Mucosa of gallbladder (tissue), 1 donor: ENCODE measurements around the gene RBM27. TPM values are rescaled to one million over a fixed set of nuclear protein-coding genes. Genes with fewer than 3 reads are reported as not detected.
A peak's percentile ranks its signal among the peaks of the same experiment; 100 is the strongest.
"Not testable (repeated sequence)": the region's sequence is repeated elsewhere in the genome, so short reads cannot be mapped to it uniquely, and the experiment has no call there.

Source experiments
- DNase-seq: peaks from one replicate; pipeline ENCODE4 v3.0.0-alpha.2; 2020; ENCODE audit warnings: low spot score
- total RNA-seq: library from RNA; stranded (reverse); gene quantifications from one replicate; pipeline ENCODE4 v1.2.1, GENCODE V29; 2021
- donor health status: DM: no; HTN: no; CAD: no.

Gene RBM27
- 14.2 TPM for total RNA-seq

DNA sequence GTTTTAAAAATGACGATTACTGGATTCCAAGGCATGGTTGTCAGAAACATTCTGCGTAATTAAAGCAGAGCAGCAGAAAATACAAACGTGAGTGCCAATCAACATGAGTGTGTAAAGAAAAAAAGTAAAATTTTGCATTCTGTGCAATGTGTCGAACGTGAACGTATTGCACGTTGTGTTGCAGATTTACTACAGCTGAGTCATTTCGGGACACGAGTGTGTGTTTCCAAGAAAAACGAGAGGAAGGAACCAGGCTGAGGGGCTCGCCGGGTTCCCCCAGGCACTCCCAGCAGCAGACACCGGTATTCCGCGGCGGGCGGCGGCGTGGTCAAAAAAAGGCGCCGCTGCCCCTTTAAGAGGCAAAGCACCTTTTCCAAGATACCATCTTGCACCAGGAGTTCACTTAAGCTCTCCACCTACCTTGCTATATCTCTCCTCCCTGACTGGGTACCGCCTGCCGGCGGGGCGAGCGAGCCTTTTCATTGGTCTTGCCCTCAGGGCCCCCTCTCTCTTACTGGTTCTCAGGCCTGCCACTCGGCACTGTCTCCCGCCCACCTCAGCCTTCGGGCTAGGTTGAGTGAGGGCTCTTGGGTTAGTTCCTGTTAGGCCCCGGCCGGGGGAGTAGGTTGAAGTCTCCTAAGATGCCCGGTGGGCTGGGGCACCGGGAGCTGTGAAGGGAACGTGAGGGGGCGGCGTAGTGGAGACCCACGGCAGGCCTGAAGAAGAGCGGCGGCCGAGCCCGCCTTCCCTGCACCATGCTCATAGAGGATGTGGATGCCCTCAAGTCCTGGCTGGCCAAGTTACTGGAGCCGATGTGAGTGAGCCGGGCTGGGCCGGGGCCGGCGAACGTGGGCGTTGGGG, at the start of gene RBM27:
Gene RBM27 (plus strand): TSS at position 595 of the 861 bp plus-strand sequence. CDS start 161 bp downstream, at position 756.
- DNase-seq, result peak; percentile 97

GRCh38 chr5:146158255-146158654, 45.1 kb upstream of the RBM27 start:
- no peak for DNase-seq

DNA sequence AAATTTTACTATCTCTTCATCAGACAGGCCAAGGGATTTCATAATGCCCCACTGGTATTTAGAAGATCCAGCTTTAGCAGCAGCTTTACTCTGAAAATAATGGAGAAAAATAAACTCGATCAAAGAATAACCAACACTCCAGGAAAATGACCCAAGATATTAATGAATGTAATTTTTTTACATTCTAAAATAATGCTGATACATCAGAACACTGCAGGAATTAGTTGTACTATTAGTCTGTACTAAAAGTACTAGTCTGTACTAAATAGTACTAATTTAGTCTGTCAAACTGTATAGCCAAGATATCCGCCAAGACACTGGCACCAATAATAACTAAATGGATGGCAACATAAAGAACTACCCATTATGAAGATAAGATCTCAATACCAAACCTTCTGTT, 39.0 kb upstream of the RBM27 start:
- no peak for DNase-seq

- DNase-seq, result no peak
Observed at GRCh38 chr5:146165460-146165859, 37.9 kb upstream of the RBM27 start.

GRCh38 chr5:146165903-146166302, 37.5 kb upstream of the RBM27 start:
- no peak for DNase-seq

DNA sequence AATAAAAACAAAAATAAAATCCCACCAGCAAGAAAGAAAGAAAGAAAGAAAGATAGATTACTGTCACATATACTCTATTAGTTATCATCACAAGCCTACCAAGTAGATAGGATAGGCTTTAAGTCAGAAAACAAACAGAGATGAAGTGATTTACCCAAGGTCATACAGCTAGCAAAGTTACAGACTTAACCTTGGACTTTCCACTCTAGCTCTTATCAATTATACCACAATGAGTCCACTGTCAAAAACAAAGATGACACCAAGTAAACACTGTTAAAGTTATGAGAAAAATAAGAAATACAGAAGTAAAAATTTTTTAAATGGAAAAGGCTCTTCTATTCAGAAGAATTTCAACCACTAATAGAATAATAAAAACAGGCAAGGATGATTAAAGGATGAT, 34.3 kb upstream of the RBM27 start:
- DNase-seq, result no peak

- DNase-seq, result not testable (repeated sequence)
Observed at GRCh38 chr5:146173049-146173448, 30.4 kb upstream of the RBM27 start.

DNA sequence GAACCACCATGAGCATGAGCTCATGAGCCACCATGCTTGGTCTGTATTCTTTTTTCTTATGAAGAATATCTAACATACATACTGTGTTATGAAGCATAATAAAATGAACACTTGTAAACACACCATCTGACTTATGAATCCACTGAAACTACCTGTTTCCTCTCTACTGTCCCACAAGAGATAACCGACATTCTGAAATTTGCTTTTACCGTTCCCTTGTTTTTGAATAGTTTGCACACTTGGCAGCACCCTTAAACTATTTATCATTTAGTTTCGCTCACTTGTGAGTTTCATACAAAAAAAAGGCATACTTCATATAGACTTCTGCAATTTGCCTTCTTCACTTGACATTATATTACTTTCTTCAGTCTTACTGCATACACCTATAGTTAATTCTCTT, 29.8 kb upstream of the RBM27 start:
- no peak for DNase-seq

- DNase-seq, result no peak
Observed at GRCh38 chr5:146176805-146177204, 26.6 kb upstream of the RBM27 start.

- no peak for DNase-seq
Observed at GRCh38 chr5:146179696-146180095, 23.7 kb upstream of the RBM27 start.

DNA sequence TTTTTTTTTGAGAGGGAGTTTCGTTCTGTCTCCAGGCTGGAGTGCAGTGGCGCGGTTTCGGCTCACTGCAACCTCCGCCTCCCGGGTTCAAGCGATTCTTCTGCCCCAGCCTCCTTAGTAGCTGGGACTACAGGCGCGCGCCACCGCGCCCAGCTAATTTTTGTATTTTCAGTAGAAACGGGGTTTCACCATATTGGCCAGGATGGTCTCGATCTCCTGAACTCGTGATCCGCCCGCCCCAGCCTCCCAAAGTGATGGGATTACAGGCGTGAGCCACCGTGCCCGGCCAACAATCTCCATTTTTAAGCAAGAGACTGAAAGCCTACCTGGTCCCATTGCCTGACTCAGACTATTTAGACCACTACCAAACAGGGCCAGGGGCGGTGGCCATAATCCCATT, 20.0 kb upstream of the RBM27 start:
- not testable (repeated sequence) for DNase-seq

DNA sequence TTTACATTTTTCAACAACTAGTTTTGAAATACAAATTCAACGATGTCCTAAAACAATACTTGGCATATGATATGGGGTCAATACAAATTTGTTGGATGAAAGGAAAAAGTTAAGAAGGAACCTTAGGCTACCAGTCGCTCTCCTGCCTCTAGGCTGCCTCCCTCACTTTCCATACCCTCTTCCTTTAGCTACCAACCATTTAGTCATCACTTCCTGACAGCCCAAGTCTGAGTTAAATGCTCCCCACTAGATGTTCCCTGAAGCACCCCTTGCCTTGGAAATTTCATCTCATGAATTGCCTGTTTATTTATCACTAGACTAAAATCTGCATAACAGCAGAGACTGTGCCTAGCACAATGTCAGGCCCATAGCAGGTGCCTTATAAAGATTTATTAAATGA, 18.2 kb upstream of the RBM27 start:
- no peak for DNase-seq

DNA sequence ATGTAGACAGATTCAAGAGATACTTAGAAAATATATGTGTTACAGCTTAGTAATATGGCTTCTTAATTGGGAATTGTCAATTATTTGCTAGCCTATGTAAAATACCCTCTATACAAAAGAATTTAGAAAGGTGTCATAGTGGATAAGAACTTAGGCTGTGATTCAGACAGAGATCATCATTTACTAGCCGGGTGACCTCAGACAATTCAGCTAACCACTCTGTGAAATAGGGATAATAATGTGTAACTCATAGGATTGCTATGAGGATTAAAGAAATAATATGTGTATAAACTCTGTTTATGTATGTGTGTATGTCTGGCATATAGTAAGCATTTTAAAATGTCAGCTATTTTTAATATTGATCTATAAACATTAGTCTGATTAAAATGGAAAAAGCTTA, 15.0 kb upstream of the RBM27 start:
- no peak for DNase-seq

GRCh38 chr5:146192571-146193043, 10.8 kb upstream of the RBM27 start:
- no peak for DNase-seq

- no peak for DNase-seq
Observed at GRCh38 chr5:146193285-146193684, 10.1 kb upstream of the RBM27 start.

GRCh38 chr5:146194997-146195396, 8.4 kb upstream of the RBM27 start:
- DNase-seq, result not testable (repeated sequence)

DNA sequence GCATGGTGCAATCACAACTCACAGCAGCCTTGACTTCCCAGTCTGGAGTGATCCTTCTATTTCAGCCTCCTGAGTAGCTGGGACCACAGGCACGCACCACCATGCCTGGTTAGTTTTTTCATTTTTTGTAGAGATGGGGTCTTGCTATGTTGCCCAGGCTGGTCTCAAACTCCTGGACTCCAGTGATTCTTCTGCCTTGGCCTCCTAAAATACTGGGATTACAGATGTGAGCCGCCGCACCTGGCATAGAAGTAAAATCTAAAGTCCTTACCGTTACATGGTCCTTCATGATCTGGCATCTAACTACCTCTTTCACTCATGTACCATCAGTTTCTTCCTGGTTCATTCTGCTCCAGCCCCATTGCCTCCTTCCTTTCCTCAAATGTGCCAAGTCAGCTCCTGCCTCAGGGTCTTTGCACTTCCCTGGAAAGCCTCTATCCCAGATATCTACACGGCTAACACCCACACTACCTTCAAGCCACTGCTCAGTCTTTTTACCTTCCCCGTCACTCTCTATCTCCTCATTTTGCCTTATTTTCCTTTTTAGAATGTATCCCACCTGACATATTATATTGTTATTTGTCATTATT, 6.9 kb upstream of the RBM27 start:
- DNase-seq, result no peak

DNA sequence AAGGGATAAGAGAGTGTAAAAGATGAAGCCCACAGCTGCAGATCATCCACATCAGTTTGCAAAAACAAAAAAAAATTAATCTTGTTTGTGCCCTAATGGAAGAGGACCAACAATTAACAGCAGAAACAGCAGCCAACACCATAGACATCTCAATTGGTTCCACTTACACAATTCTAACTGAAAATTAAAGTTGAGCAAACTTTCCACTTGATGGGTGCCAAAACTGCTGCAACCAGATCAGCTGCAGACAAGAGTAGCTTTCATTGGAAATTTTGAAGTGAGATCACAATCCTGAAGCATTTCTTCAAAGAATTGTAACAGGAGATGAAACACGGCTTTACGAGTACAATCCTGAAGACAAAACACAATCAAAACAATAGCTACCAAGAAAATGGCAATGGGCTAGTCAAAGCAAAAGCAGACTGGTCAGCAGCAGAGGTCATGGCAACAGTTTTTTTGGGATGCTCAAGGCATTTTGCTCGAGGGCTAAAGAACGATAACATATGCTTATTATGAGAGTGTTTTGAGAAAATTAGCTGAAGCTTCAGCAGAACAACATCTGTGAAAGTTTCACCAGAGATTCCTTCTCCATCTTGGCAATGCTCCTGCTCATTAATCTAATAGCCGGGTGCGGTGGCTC, 4.1 kb upstream of the RBM27 start:
- DNase-seq, result no peak

- DNase-seq, result not testable (repeated sequence)
Observed at GRCh38 chr5:146201795-146202194, 1.6 kb upstream of the RBM27 start.

- DNase-seq, result no peak
Observed at GRCh38 chr5:146203872-146204192, 427 bp downstream of the RBM27 start.

- no peak for DNase-seq
Observed at GRCh38 chr5:146205499-146206202, 2.2 kb downstream of the RBM27 start.

DNA sequence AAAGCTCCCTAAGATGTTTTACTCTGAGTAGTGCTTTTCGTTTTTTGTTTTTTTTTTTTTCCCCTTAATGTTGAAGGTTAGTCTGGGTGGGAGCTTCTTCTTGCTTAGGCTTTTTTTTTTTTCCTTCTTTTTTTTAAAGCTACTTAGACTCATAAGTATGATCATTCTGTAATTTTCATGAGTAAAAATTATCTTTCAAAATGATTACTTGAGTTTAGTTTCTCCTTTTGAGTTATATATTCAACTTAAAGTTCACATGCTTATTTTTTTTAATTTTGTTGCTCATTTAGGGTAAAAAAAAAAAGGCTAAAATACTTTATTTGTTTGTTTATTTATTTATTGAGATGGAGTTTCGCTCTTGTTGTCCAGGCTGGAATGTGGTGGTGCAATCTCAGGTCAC, 2.9 kb downstream of the RBM27 start:
- DNase-seq, result no peak
